NCI-H2029 (cell line): ENCODE data around the gene CALM3.
A peak's percentile ranks its signal among the peaks of the same experiment; 100 is the strongest.
"Not testable (repeated sequence)": the region's sequence is repeated elsewhere in the genome, so short reads cannot be mapped to it uniquely, and the experiment has no call there.

ENCODE experiments used
- DNase-seq: peaks from one replicate; lab custom pipeline; 2025; lab: John Stamatoyannopoulos, UW

The CALM3 gene

GRCh38 chr19:46601318-46602224, at the start of gene CALM3:
CALM3 (plus strand) TSS chr19:46601330; CDS start chr19:46601435, 105 bp downstream.
- DNase-seq = no peak

- DNase-seq = no peak
Measured at GRCh38 chr19:46552891-46553290, 48.2 kb upstream of the CALM3 start.

GRCh38 chr19:46554161-46554560, 47.0 kb upstream of the CALM3 start:
- no peak for DNase-seq

DNA sequence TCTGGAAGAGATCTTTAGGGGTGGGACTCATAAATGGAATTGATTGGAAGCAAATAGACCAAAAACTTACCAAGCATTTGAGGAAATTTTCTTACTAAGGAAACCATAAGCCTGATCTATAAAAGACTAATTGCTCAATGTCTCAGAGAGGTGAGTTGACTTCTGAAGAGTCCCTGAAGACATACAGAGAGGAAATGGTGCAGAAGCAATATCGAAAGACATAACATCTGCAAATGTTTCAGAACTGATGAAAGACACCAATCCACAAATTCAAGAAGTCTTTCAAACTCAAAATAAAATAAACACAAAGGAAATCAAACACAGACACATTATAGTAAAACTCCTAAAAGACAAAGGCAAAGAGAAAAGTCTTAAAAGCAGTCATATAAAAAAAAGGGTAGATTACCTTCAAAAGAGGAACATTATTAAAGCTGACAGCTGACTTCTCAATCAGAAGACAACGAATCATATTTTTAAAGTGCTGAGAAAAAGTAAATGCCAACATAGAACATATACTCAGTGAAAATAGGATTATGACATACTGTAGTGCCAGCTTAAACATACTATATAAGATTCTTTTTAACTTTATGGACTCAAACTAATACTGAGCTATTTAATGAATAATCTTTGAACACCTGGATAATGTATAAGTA, 45.4 kb upstream of the CALM3 start:
- no peak for DNase-seq

GRCh38 chr19:46556471-46556870, 44.7 kb upstream of the CALM3 start:
- DNase-seq = not testable (repeated sequence)

GRCh38 chr19:46559203-46559602, 41.9 kb upstream of the CALM3 start:
- no peak for DNase-seq

DNA sequence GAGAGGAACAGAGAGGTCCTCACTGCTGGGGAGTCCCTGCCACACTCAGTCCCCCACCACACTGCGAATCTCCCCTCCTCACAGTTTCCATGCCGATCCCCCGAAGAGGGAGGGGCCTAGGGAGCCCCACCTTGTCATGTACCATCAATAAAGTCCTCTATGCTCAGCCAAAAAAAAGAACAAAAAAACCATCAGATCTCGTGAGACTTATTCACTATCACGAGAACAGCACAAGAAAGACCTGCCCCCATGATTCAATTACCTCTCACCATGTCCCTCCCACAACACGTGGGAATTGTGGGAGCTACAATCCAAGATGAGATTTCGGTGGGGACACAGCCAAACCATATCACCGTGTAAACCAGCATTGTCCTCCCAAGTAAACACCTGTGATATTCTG, 41.5 kb upstream of the CALM3 start:
- DNase-seq = not testable (repeated sequence)

DNA sequence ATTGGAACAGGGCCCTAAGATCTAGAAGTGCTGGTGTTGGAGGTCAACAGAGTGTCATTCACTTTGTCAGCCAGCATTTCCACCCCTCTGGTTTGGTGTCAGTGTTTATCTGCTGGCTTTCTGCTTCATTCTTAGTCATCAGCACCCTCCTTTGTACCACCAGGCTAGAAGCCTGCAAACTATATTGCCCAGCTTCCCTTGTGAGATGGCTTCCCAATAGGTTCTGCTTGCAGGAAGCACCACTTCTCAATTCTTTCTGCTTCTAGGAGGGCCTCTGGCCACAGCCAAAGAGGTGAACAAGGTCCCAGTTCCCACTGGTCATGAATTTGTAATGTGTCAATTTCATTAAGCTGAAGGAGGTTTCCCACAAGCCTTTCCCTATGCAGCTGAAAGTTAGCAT, 36.4 kb upstream of the CALM3 start:
- DNase-seq = no peak

DNA sequence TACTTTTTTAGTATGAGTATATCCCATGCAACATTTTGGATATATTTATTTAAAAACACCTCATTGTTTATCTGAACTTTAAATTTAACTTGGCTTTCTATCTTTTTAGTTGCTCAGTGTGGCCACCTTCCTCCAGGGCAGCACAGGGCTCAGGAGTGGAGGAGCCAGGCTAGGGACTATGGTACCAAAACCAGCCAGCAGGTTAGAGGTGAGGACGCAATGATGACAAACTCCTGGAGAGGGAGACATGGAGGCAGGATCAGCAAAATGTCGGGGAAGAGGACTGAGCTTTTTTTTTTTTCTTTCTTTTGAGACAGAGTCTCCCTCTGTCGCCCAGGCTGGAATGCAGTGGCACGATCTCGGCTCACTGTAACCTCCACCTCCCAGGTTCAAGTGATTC, 29.6 kb upstream of the CALM3 start:
- DNase-seq = no peak

DNA sequence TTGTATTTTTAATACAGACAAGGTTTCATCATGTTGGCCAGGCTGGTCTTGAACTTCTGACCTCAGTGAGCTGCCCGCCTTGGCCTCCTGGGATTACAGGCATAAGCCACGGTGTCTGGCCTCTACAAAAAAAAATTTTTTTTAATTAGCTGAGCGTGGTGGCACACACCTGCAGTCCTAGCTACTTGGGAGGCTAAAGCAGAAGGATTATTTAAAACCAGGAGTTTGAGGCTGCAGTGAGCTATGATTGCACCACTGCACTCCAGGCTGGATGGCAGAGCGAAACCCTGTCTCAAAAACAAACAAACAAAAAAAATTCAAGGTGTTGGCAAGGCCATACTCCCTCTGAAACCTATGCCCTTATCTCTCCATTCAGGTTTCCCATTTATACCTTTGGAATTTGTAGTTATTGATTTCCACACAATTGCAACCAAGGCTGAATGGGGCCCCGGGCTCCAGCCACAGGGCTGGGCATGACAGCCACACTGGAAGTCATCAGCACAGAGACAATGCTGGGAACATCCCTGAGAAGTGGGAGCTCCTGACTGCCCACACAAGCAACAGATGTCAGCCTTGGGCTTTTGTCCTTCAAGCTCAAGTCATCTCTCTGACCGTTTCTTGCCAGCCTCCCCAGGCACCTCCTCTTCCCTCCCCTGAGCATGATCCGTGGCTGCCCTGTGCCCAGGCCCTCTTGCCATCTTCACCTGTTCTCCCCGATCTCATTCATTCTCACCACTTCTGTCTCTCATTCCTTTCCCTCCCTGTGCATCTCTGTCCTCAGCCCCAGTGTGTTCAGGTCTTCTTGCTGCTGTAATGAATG, 27.2 kb upstream of the CALM3 start:
- DNase-seq = no peak

- no peak for DNase-seq
Measured at GRCh38 chr19:46574533-46574932, 26.6 kb upstream of the CALM3 start.

GRCh38 chr19:46578450-46578849, 22.7 kb upstream of the CALM3 start:
- no peak for DNase-seq

GRCh38 chr19:46579361-46579879, 21.7 kb upstream of the CALM3 start:
- DNase-seq = no peak

- DNase-seq = no peak
Measured at GRCh38 chr19:46580247-46580646, 20.9 kb upstream of the CALM3 start.

GRCh38 chr19:46585539-46585938, 15.6 kb upstream of the CALM3 start:
- DNase-seq = no peak

DNA sequence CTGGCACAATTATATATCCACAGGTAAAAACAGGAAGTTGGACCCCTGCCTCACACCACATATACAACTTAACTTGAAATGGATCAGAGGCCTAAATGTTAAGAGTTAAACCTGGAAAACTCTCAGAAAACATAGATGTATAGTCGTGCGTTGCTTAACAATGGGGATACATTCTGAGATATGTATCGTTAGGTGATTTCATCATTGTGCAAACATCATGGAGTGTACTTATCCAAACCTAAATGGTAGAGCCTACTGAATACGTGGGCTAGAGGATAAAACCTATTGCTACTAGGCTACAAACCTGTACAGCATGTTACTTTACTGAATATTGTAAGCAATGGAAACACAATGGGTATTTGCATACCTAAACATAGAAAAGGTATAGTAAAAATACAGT, 14.8 kb upstream of the CALM3 start:
- peak; percentile 22 for DNase-seq

DNA sequence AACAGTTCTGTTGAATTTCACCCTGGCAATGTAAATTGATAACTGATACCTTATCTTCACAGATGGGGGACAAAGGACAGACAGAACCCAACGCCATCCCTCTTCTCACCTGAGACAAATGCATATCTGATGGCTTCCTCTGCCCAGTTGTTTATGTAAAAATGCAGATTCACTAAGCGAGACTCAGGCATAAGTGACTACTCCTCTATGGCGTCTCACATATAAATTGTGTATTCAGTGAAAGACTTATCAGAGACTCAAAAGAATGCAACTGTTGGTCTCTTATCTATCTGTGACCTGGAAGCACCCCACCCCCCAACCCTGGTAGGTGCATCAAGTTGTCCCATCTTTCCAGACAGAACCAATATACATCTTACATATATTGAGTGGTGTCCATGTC, 13.3 kb upstream of the CALM3 start:
- no peak for DNase-seq

DNA sequence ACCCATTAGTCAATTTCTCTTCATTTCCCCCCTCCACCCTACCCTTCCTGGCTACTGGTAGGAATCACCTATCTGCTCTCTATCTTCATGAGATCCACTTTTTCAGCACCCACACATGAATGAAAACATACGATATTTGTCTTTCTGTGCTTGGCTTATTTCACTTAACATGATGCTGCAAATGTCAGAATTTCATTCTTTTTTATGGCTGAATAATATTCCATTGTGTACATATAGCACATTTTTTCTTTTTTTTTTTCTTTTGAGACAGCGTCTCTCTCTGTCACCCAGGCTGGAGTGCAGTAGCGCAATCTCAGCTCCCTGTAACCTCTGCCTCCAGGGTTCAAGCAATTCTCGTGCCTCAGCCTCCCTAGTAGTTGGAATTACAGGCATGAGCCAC, 9.9 kb upstream of the CALM3 start:
- no peak for DNase-seq

GRCh38 chr19:46591870-46592269, 9.3 kb upstream of the CALM3 start:
- no peak for DNase-seq

- DNase-seq = no peak
Measured at GRCh38 chr19:46596008-46596407, 5.1 kb upstream of the CALM3 start.

DNA sequence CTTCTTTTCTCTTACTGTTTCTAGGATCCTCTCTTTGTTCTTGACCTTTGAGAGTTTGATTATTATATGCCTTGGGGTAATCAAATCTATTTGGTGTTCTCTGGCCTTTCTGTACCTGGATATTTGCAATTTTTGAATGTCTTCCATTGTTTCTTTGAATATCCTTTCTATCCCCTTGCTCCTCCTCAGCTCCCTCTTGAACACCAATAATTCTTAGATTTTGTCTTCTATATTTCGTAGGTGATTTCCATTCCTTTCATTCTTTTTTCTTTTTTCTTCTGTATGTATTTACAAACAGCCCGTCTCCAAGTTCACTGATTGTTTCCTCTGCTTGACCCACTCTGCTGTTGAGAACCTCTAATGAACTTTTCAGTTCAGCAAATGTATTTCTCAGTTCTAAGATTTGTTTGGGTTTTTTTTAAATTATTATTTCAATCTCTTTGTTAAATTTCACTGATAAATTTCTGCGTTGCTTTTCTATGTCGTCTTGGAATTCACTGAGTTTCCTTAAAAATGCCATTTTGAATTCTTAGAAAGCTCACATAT, 2.7 kb upstream of the CALM3 start:
- DNase-seq = no peak
